Activated gamma-delta T cell treated with Interleukin-2 at 50 U/mL for 16 hours (primary cell): ENCODE data around the gene SMAD2.
"Not testable (repeated sequence)": the region's sequence is repeated elsewhere in the genome, so short reads cannot be mapped to it uniquely, and the experiment has no call there.

ENCODE experiments used
- DNase-seq: peaks from one replicate; pipeline ENCODE4 v3.0.0-alpha.2; 2020

SMAD2 gene

DNA sequence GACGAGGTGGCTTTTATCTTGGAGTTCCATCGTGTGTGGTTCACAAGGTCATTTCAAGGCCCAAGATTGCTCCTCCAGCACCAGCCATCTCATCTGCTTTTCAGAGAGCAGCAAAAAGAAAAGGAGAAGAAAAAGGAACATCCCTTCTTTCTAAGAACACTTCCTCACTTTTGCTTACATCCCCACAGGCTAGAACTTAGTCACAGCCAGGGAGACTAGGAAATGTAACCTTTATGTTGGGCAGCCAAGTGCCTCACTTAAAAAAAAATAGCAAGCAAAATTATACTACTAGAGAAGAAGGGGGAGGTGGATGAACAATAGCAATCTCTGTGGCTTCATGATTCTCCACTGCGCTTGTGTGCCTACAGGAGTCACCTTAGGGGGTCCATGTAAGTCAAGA is 141.8 kb downstream of the SMAD2 start:
- no peak for DNase-seq

DNA sequence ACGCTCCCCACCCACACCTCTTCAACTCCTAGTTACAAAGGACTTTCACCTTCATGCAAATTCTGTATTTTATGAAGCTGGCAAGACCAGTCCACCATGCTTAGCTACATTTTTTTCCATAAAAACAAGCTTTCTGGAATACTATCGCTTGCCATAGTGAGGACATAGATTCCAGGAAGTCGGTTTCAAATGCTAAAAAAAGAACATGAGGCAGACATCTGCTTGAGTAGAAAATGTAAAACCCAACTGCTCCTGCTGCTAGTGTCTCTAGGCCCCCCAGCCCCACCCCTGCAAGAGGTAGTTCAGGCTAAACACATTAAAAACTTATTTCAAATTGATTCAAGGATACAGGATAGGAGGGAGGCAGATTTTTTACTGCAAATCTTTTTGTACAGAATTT is 148.9 kb downstream of the SMAD2 start:
- DNase-seq, result no peak

DNA sequence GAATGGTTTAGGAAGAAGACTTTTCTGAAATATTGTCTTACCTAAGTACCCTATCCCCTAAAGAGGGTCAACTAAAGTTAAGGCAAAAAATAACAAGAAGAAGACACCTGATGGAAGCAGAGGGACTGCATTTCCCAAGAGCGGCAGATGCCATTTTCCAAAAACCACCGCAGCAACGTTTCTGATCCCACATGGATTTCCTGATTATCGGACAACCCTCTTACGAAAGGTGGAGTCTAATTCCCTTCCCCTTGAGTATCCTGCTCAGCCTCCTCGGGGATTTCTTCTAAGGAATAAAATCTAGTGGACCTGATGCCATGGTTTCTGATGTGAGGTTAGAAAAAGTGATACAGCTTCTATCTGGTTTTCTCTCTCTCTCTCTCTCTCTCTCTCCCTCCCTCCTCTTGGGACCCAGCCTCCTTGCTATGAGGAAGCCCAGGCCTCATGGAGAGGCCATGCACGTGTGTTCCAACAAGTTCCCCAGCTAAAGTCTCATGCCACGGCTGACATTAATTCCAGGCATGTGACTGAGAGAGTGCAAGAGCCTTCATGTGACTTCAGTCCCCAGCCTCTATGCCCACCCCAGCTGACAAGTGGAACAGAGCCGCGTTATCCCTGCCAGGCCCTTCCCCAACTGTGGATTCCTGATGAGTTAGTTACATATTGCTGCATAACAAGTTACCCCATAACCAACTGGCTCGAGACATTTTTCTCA is 150.3 kb downstream of the SMAD2 start:
- DNase-seq, result no peak

- DNase-seq, result no peak
Measured at GRCh38 chr18:47779381-47779780, 151.1 kb downstream of the SMAD2 start.

DNA sequence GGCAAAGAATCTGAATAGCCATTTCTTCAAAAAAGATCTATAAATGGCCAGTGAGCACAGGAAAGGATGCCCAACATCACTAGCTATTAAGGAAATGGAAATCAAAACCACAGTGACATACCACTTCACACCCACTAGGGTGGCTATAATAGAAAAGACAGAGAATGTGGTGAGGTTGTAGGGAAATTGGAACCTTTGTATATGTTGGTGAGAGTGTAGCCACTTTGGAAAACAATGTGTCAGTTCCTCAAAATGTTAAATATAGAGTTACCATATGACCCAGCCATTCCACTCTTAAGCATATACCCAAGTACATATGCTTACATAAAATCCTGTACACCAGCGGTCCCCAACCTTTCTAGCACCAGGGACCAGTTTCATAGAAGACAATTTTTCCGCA is 152.8 kb downstream of the SMAD2 start:
- DNase-seq, result no peak

- DNase-seq, result no peak
Measured at GRCh38 chr18:47775961-47776360, 154.5 kb downstream of the SMAD2 start.

DNA sequence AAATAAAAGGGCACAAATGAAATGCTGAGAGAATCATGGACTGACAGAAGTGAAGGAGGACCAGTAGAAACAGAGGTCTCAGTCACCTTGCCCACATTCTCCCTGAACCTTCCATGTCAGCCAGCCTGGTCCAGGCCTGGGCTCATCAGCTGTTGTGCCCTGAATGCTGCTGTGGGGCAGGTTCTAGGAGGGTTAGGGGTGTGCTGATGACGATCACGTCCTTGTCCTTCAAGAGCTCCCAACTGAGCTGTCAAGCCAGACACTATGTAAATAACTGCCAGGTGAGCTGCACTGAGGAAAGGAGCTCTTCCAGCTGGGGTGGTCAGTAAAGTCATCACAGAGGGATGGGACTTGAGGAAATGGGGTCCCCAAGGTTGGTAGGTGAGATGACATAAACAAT is 156.5 kb downstream of the SMAD2 start:
- DNase-seq, result no peak

DNA sequence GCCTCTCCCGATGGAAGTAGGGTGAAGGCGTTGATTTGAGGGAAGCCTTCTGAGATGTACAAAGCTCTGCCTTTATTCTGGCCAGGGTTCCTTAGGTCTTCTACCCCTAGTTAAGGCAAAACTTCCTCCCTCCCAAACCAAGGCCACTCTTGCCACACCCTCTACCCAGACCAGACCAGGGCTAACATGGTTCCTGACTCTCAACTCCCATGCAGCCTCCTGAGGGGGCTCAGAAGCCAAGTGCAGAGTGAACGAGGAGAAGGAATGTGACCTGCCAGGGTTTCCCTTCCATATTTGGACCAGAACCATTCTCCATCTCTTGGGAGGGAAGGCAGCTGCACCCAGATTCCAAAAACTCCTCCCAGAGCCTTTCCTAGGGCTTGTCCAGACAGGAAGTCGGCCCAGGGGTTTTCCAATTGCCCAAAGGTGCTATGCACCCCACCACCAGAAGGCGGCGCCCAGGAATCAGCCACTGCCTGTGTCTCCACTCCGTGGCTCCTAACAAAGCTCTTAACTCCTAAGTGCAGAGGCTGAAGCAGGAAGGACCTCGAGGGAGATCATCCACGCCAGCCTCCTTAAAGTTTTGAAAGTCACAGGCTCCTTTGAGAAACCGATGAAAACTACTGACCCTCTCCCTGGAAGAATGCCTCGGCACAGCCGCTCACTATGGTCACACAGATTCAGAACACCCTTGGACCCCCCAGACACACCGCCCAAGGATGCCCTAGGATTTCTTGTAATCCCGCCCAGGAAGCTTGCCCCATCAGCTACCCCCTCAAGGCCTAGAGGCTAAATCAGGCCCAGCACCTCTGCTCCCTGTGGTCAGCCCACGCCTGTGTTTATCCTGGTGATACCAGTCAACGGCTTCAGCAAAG is 157.8 kb downstream of the SMAD2 start:
- peak; percentile 46 for DNase-seq

GRCh38 chr18:47771922-47772321 is 158.5 kb downstream of the SMAD2 start:
- DNase-seq, result no peak

DNA sequence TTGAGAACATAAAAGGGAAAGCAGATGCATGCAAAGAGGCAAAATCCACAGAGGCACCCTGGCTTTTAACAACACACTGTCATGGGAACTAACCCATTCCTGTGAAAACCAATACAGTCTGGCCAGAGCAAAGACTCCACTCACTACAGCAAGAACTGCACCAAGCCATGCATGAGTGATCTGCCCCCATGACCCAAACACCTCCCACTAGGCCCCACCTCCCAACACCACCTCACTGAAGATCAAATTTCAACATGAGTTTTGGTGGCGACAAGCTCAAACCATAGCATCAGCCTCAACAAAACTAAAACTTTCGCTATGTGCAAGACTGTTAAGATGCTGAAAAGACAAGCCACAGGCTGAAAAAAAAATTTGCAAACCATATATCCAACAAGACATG is 162.8 kb downstream of the SMAD2 start:
- DNase-seq, result no peak

DNA sequence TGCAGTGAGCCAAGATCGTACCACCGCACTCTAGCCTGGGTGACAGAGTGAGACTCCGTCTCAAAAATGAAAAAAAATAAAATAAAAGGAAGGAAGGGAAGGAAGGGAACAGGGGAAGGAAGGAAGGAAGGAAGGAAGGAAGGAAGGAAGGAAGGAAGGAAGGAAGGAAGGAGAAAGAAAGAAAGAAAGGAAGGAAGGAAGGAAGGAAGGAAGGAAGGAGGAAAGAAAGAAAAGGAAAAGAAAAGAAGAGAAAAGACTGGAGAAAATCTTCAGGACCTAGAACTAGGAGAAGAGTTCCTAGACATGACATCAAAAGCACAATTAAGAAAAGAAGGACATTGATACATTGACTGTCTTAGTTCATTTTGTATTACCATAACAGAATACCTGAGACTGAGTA is 163.3 kb downstream of the SMAD2 start:
- not testable (repeated sequence) for DNase-seq
